GM19043 (cell line): ENCODE measurements around the gene DHRS4L2.
A peak's percentile ranks its signal among the peaks of the same experiment; 100 is the strongest.
"Not testable (repeated sequence)": the region's sequence is repeated elsewhere in the genome, so short reads cannot be mapped to it uniquely, and the experiment has no call there.

Source experiments
- ATAC-seq: cut with Tn5 transposase; IDR thresholded peaks from one replicate; pipeline ENCODE4 v1.9.1; 2021; ENCODE audit warnings: low read depth; ENCODE audit not compliant: unreplicated experiment

DHRS4L2 gene

DNA sequence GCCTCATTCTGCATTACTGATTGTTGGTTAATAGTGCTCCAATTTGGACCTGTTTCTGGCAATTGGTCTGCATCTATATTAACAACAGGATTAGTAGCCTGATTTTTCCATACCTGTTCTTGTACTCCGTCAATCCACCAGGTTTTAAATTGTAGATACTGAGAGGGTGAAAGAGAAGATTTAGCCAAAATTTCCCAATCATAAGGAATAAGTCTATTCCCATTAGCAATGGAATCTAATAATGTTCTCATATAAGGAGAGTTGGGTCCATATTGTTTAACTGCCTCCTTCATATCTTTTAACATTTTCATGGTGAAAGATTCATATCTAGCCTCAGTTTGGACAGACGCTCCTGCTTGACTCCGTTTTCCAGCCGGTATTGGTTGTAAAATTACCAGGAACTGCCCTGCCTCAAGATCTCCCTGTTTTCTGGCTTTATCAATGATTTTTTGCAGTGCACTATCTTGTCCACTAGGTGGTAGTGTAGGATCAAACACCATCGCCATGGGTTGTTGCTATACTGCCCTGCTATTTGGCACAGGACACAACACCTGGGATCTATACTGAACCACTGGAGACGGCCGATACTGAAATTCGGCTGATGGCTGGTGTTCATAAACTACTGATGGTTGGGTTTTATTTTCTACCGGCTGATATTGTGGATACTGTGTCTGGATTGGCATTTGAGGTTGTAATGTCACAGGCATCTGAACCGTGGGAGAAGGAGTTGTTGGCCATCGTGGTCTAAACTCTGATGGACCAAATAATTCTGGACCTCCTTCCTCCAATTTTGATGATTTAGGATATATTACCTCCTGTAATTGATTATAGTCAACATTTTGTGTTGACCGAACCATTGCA, 25.2 kb downstream of the DHRS4L2 start:
- no peak for ATAC-seq

- ATAC-seq: not testable (repeated sequence)
Measured at GRCh38 chr14:24015745-24016144, 27.0 kb downstream of the DHRS4L2 start.

- not testable (repeated sequence) for ATAC-seq
Measured at GRCh38 chr14:24018978-24019377, 30.2 kb downstream of the DHRS4L2 start.

DNA sequence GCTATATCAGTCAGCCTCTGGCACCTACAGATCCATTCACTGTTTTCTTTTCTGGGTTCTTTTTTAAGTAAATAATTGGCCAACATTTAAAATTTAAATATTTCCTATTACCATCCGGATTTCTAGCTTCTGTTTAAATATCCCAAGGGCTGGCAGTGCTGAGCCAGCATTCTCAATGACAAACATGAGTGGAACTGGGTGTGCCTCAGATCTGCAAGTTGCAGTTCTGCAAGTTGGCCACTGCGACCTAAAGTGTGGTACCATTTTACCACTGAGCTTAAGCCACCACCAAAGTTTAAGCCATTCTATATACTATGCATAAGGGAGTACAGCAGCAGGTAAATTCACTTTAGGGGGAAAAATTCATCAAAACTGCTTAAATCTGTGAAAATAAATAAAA, 31.2 kb downstream of the DHRS4L2 start:
- ATAC-seq: not testable (repeated sequence)

DNA sequence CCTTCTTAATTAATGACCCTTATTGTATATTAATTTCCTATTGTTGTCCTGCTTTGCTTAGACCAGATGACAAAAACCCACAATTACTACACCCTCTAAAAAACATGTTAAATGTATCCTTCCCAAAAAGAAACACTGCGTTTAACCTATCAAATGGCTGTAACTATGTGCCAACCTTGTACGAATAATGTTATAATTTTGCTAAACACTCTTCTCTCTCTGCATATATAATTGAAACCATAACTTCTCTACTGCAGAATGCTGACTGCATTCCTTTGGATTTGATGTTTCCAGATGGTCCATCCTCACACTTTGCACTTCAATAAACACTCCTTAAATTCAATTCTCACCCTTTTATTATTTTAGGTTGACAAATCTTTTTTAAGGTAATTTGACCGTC, 31.8 kb downstream of the DHRS4L2 start:
- ATAC-seq: not testable (repeated sequence)

- ATAC-seq: not testable (repeated sequence)
Measured at GRCh38 chr14:24024939-24025418, 36.2 kb downstream of the DHRS4L2 start.

GRCh38 chr14:24029687-24030086, 41.0 kb downstream of the DHRS4L2 start:
- ATAC-seq: not testable (repeated sequence)

- not testable (repeated sequence) for ATAC-seq
Measured at GRCh38 chr14:24031331-24031730, 42.6 kb downstream of the DHRS4L2 start.

DNA sequence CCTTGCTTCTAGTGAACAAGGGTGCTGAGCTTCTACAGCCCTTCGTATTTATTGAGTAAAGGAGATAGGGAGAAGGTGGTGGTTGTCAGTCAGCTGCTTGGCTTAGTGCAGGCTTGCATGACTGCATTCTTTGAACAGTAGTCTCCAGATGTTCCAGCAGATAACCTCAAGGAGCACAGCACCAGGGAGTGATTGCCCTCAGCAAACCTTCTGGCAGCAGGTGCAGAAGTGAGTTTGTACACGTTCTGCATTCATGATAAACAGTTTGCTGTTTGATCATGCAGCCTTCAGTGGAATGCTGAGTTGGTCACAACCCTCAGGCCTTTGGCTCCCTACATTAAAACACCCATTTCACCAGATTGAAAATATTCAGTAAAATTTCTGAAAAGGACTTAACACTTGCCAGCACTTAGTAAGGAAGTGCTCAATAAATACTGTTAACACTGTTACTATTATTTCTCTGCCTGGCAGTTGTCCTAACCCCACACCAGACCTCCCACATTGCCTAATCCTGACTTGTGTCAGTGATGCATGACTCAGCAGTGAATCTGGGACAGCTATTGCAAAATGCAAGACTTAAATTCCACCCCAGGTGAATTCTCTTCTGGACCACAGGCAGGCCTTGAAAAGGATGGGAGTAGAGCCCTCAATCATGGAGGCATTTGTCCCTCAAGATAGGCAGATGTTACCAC, 44.1 kb downstream of the DHRS4L2 start:
- ATAC-seq: no peak

DNA sequence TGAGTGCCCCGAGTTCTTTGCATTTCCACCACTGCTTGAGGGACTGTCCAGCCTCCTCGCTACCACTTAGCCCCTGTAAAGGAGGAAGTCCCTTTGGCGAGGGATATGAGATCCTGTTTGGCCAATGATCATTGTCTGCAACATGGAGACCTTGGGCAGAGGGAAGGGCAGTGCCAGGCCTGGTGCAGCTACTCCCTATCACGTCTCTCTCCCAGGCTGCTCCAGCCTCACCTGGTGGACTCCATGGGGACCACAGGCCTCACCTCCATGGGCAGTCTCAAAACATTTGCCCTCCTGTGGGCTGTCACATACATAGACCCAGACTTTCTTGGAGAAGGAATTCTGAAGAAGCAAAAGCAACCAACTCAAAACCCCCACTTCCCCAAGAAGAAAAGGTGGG, 47.0 kb downstream of the DHRS4L2 start:
- peak; percentile 14 for ATAC-seq

- ATAC-seq: peak; percentile 67
Measured at GRCh38 chr14:24036169-24036962, 47.6 kb downstream of the DHRS4L2 start.

GRCh38 chr14:24036963-24037657, 48.4 kb downstream of the DHRS4L2 start:
- peak; percentile 16 for ATAC-seq

GRCh38 chr14:24037658-24038037, 48.9 kb downstream of the DHRS4L2 start:
- ATAC-seq: no peak

DNA sequence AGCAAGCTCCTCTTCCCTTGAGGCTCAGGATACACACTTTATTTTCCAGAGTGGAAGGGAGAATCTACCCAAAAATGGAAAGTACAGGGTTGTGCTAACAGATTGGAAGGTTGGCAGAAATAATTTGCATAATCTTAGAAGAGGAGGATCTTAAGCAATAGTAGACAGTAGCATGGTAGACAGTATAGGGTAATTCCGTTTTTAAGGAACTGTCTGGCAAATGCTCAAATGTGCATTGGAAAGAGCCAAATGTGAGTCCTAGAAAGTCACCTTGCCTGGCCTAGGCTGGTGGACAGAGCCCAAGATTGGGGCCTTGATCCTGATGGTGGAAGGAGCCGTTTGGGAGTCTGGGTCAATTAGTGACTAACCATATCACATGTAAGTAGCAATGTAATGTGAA, 50.0 kb downstream of the DHRS4L2 start:
- no peak for ATAC-seq

GRCh38 chr14:24040692-24041091, 52.0 kb downstream of the DHRS4L2 start:
- no peak for ATAC-seq

DNA sequence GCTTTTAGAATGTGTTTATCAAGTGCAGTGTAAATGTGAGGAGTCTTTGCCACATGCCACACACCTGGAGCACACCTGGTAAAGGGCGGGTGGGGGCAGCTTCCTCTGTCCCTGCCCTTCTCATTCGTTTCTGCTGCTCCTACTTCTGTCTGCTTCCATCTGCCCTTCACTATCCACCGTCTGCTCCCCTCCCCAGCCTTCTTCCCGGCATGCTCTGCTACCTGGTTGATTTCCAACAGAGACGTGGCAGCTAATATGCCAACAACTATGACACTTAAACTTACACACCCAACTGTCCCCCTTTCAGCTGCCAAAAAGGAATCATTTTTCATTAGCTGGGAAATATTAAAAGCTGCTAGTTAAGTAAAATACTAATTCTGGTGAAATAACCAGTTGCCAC, 54.0 kb downstream of the DHRS4L2 start:
- no peak for ATAC-seq

DNA sequence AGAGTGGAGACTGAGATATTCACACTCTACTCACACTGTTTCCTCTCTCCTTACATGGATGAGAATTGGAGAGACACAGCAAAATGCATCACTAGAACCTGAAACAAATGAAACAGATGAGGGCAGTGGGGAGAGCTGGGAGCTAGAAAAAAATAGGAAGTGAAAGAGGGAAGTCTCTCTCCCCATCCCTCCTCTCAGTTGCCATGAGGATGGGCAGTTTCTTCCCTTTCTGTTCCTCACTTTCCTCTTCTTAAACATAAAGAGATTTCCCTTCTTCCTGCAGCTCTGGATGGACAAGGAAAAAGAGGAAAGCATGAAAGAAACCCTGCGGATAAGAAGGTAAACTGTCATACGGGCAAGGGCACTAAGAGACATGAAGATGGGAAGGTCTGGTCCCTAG, 60.3 kb downstream of the DHRS4L2 start:
- not testable (repeated sequence) for ATAC-seq

DNA sequence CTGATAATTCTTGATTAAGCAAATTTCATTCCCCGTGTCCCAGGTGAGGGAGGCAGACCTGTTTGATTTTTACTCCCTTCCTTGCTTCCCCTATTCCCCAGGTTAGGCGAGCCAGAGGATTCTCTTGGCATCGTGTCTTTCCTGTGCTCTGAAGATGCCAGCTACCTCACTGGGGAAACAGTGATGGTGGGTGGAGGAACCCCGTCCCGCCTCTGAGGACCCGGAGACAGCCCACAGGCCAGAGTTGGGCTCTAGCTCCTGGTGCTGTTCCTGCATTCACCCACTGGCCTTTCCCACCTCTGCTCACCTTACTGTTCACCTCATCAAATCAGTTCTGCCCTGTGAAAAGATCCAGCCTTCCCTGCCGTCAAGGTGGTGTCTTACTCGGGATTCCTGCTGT, 62.0 kb downstream of the DHRS4L2 start:
- ATAC-seq: not testable (repeated sequence)

- ATAC-seq: no peak
Measured at GRCh38 chr14:24051176-24051788, 62.6 kb downstream of the DHRS4L2 start.
